K562 (cell line): ENCODE data around the gene RGMA. TPM values are rescaled to one million over a fixed set of nuclear protein-coding genes. Genes with fewer than 3 reads are reported as not detected.

Experiments
- ATAC-seq: fragments of 200-7000 bp; cut with Tn5 transposase; 3 replicates; pipeline ENCODE4 v1.9.1; 2020; ENCODE audit warnings: moderate library complexity
- BruUV-seq: library from RNA; stranded (reverse); fragments of 400-500 nt; replicated peaks from 2 replicates; lab custom pipeline; 2021; lab: Mats Ljungman, UMichigan
- CTCF ChIA-PET: fragments of 300-600 bp; formaldehyde crosslinking; extraction: SDS; loops from one replicate; lab custom pipeline; 2021; ENCODE audit warnings: low intra/inter-chr PET ratio; lab: Yijun Ruan, JAX
- POLR2A ChIA-PET: fragments of 300-600, 350-650 bp; sonication (Branson Sonifier 250); formaldehyde crosslinking; extraction: SDS; loops from one replicate; lab custom pipeline; 2021; ENCODE audit warnings: antibody characterized with exemption, inconsistent platforms; lab: Yijun Ruan, JAX
- DNase-seq, 4 experiments: peaks; one replicate each; pipeline versions ENCODE4 v3.0.0 to v3.0.0-alpha.2; 2011 to 2018; ENCODE audit warnings: low spot score in 3 of 4, mixed read lengths in 3 of 4; ENCODE audit errors: extremely low read depth in 1 of 4
- FAIRE-seq: peaks from 2 replicates; lab custom pipeline; 2011; peaks lifted over from hg19 to GRCh38; lab: Jason Lieb, UNC
- H2AFZ ChIP-seq: 2 replicates; pipeline ENCODE4 v1.6.0; 2011; ENCODE audit warnings: low read depth, low read length, control low read depth, inconsistent platforms
- H3K27ac ChIP-seq: fragments of 200-600 bp; 3 replicates; pipeline ENCODE4 v1.8.0; 2011; ENCODE audit warnings: low read depth, mild to moderate bottlenecking, control low read depth, inconsistent platforms, low read length, moderate library complexity, mixed read lengths; ENCODE audit errors: extremely low read depth
- H3K27me3 ChIP-seq, 2 experiments: fragments of 300-600 bp in 1 of 2; 2 replicates in 1 of 2; 3 replicates in 1 of 2; pipeline versions ENCODE4 v1.6.0 to v1.8.0; 2011; ENCODE audit warnings: inconsistent platforms in 2 of 2, low read length in 2 of 2, mild to moderate bottlenecking in 1 of 2, mixed read lengths in 1 of 2, moderate library complexity in 1 of 2; ENCODE audit not compliant: control insufficient read depth in 2 of 2, insufficient read depth in 2 of 2
- H3K36me3 ChIP-seq: fragments of 300-600 bp; 3 replicates; pipeline ENCODE4 v1.8.0; 2011; ENCODE audit warnings: mild to moderate bottlenecking, low read length, inconsistent platforms; ENCODE audit not compliant: control insufficient read depth, insufficient read depth
- H3K4me1 ChIP-seq, 2 experiments: fragments of 200-600 bp in 1 of 2; replicated peaks in 1 of 2; 2 replicates in 1 of 2; 3 replicates in 1 of 2; pipeline versions ENCODE4 v1.5.1 to v1.8.0; 2011; ENCODE audit warnings: inconsistent platforms in 2 of 2, low read length in 2 of 2, mild to moderate bottlenecking in 1 of 2, mixed read lengths in 1 of 2, moderate library complexity in 1 of 2; ENCODE audit not compliant: control insufficient read depth in 2 of 2, insufficient read depth in 2 of 2
- H3K4me2 ChIP-seq: 2 replicates; pipeline ENCODE4 v1.6.1; 2011; ENCODE audit warnings: low read length, control low read depth, inconsistent platforms, mixed read lengths; ENCODE audit not compliant: insufficient read depth
- H3K4me3 ChIP-seq: fragments of 200-600 bp; sonication (generic), shearing (Covaris generic); 2 replicates; pipeline ENCODE4 v1.5.1; 2016; ENCODE audit warnings: control low read depth, inconsistent platforms
- H3K79me2 ChIP-seq: fragments of 200-600 bp; 3 replicates; pipeline ENCODE4 v1.8.0; 2011; ENCODE audit warnings: low read length, inconsistent platforms; ENCODE audit not compliant: control insufficient read depth, insufficient read depth
- H3K9ac ChIP-seq, 2 experiments: 2 replicates each; pipeline versions ENCODE4 v1.6.0 to v1.6.1; 2011; ENCODE audit warnings: low read depth in 2 of 2, low read length in 2 of 2, control low read depth in 1 of 2, inconsistent platforms in 1 of 2, mild to moderate bottlenecking in 1 of 2, mixed read lengths in 1 of 2; ENCODE audit not compliant: insufficient read depth in 1 of 2
- H3K9me1 ChIP-seq: one replicate; pipeline ENCODE4 v1.6.0; 2011; ENCODE audit warnings: inconsistent platforms, mild to moderate bottlenecking, low read length, moderate library complexity; ENCODE audit not compliant: control insufficient read depth, insufficient read depth
- H3K9me3 ChIP-seq: replicated peaks from 2 replicates; pipeline ENCODE4 v1.5.1; 2011; ENCODE audit warnings: low read depth, low read length, inconsistent platforms; ENCODE audit not compliant: control insufficient read depth, insufficient read depth
- H4K20me1 ChIP-seq: replicated peaks from 2 replicates; pipeline ENCODE4 v1.6.1; 2011; ENCODE audit warnings: low read length, inconsistent platforms, mixed read lengths; ENCODE audit not compliant: control insufficient read depth, insufficient read depth
- AFF1 ChIP-seq, 2 experiments: fragments of 450-650 bp; IDR thresholded peaks; 2 replicates each; pipeline ENCODE4 v1.6.1; 2018; ENCODE audit warnings: mild to moderate bottlenecking in 2 of 2, low read depth in 1 of 2; ENCODE audit not compliant: partially characterized antibody in 2 of 2
- HDAC3 ChIP-seq: fragments of 450-650 bp; IDR thresholded peaks from 2 replicates; pipeline ENCODE4 v1.6.1; 2018; ENCODE audit warnings: borderline replicate concordance, mild to moderate bottlenecking, moderate library complexity; ENCODE audit not compliant: partially characterized antibody
- SAFB ChIP-seq: fragments of 200-400 bp; formaldehyde crosslinking; IDR thresholded peaks from 2 replicates; pipeline ENCODE4 v1.6.1; 2017; ENCODE audit warnings: low read depth, low read length, borderline replicate concordance
- WGBS: fragments of 100-300 bp; shearing (Covaris generic); methylation state at CpG from one replicate; pipeline ENCODE4 v1.1.6; 2016; ENCODE audit warnings: low coverage, mixed read lengths; ENCODE audit not compliant: insufficient coverage; ENCODE audit errors: missing lambda C conversion rate; 5-methylcytosine and 5-hydroxymethylcytosine counted together
- in situ Hi-C: fragments of 300-500 bp; cut with MboI; formaldehyde crosslinking; loops from 4 replicates; pipeline ENCODE4 v1.15.0; 2018; ENCODE audit warnings: inconsistent platforms, mixed read lengths
- intact Hi-C: fragments of 100-400 bp; cut with micrococcal nuclease; formaldehyde crosslinking; loops from 2 replicates; pipeline ENCODE4 v1.14.2; 2022
- polyA plus RNA-seq, 8 experiments: library from polyadenylated mRNA; depleted of rRNA in 4 of 8; stranded (reverse) in 5 of 8; unstranded in 3 of 8; fragments of >200 nt; fragmentation: Nextera tagmentation in 2 of 8; fragmentation: Illumina TruSeq in 1 of 8; extraction: Ambion mirVana in 2 of 8; extraction: Trizol in 1 of 8; gene quantifications; 2 replicates each; pipeline versions ENCODE4 v1.2.1 to v1.2.3, GENCODE V29; 2011 to 2014; ENCODE audit warnings: inconsistent platforms in 1 of 8, missing spikeins in 1 of 8
- total RNA-seq, 7 experiments: library from RNA; depleted of rRNA in 6 of 7; stranded (reverse); fragments of >200 nt in 6 of 7; fragmentation: Illumina TruSeq in 2 of 7; extraction: Trizol in 2 of 7; gene quantifications; 2 replicates each; pipeline versions ENCODE4 v1.2.1 to v1.2.3, GENCODE V29; 2011 to 2021; ENCODE audit warnings: low replicate concordance in 1 of 7

The RGMA gene
- total and polyA plus RNA-seq, 9 of the 15 experiments (the other 6 are each of a cell fraction or from before 2014, with no cell fraction given): 0.03 to 0.05 (median 0.03) TPM; not detected in 6

- Histone ChIP-seq H3K9me3 (no peaks in the 10 kb centered on the region), H3K36me3 (peaks cover 92% of the 10 kb centered on the region), H3K4me2 (no peak overlapping the region), H3K27me3 (no peaks in the 10 kb centered on the region), H3K4me1 (no peaks in the 10 kb centered on the region), H3K9me1 (no peaks in the 10 kb centered on the region), H4K20me1 (no peaks in the 10 kb centered on the region), H3K79me2 (no peaks in the 10 kb centered on the region), H3K4me3 (no peak overlapping the region), H3K9ac (no peak overlapping the region), H2AFZ (no peak overlapping the region), H3K27ac (no peak overlapping the region)
- WGBS: 86% methylated on average over 2 of the region's 2 CpGs
- no peak for FAIRE-seq
- TF ChIP-seq AFF1 (IDR thresholded peaks at IDR 0.05; ENCODE audit: low read depth in 1 of 2, partially characterized antibody in 2 of 2): no peak
- no peak for TF ChIP-seq HDAC3
- TF ChIP-seq SAFB: no peak
- no peak for DNase-seq
- ChIA-PET CTCF (no interaction called here), POLR2A (interaction anchor here (0.6 kb wide), 1 partner anchor 53 kb away, joined by 4 read pairs; no protein-coding TSS in a partner anchor)
- in situ Hi-C loops: no loop called here
- intact Hi-C loops: no loop called here
- ATAC-seq: no peak
- BruUV-seq: no TSS peak
These were observed 99.5 kb downstream of the RGMA start for GRCh38 chr15:92989470-92989869.

Other genes with a start within 250 kb of the RGMA start
- 38.9 and 47.3 TPM in 2 replicates for gene CHD2, start 188.9 kb downstream of the RGMA start, total RNA-seq (2014; rRNA removed)
- gene CHD2, start 188.9 kb downstream of the RGMA start, total RNA-seq (2014; rRNA removed; fragmentation: Illumina TruSeq; extraction: Trizol): 59.0 and 66.0 TPM in 2 replicates
- gene CHD2, start 188.9 kb downstream of the RGMA start, total RNA-seq (2015; rRNA removed; fragmentation: Illumina TruSeq; extraction: Trizol): 45.5 and 49.7 TPM in 2 replicates
- gene CHD2, start 188.9 kb downstream of the RGMA start, total RNA-seq (2021): 57.8 and 61.9 TPM in 2 replicates
- gene CHD2, start 188.9 kb downstream of the RGMA start, polyA plus RNA-seq (2011; rRNA removed): 56.2 and 63.4 TPM in 2 replicates
- 57.6 and 70.8 TPM in 2 replicates for gene CHD2, start 188.9 kb downstream of the RGMA start, polyA plus RNA-seq (2014; fragmentation: Illumina TruSeq; extraction: Trizol)
- 10 to 100 TPM; 50.0 to 53.6 TPM for gene CHD2, start 188.9 kb downstream of the RGMA start, polyA plus RNA-seq (2014; fragmentation: Nextera tagmentation; extraction: Ambion mirVana)
- 55.3 and 61.3 TPM in 2 replicates for gene CHD2, start 188.9 kb downstream of the RGMA start, polyA plus RNA-seq (2014; rRNA removed)